Measurements from ENCODE around the gene FIS1. TPM values are rescaled to one million over a fixed set of nuclear protein-coding genes. Genes with fewer than 3 reads are reported as not detected.

Gene FIS1
- total RNA-seq, 1 donor from 2014 or later: 326 TPM

Other genes with a start within 250 kb of the FIS1 start
- not detected for gene MUC17, start 225.0 kb downstream of the FIS1 start, total RNA-seq
- 16.6 TPM for gene TRIM56, start 159.6 kb downstream of the FIS1 start, total RNA-seq
- 1.3 TPM for gene SERPINE1, start 118.0 kb downstream of the FIS1 start, total RNA-seq
- gene AP1S1, start 90.6 kb downstream of the FIS1 start, total RNA-seq: 11.8 TPM
- gene VGF, start 79.5 kb downstream of the FIS1 start, total RNA-seq: not detected
- gene NAT16, start 64.8 kb downstream of the FIS1 start, total RNA-seq: not detected
- not detected for gene MOGAT3, start 44.0 kb downstream of the FIS1 start, total RNA-seq
- gene PLOD3, start 27.5 kb downstream of the FIS1 start, total RNA-seq: 43.0 TPM
- 55.8 TPM for gene ZNHIT1, start 26.9 kb downstream of the FIS1 start, total RNA-seq
- gene CLDN15, start 7.3 kb downstream of the FIS1 start, total RNA-seq: 3.8 TPM
- gene IFT22, start 76.7 kb upstream of the FIS1 start, total RNA-seq: 26.8 TPM
- not detected for gene COL26A1, start 117.8 kb upstream of the FIS1 start, total RNA-seq

All from left ventricle myocardium superior (tissue), 1 donor.